IMR-90 (cell line): Measurements from ENCODE around the gene MBNL3. TPM values are rescaled to one million over a fixed set of nuclear protein-coding genes. Genes with fewer than 3 reads are reported as not detected.

Source experiments
- ATAC-seq: fragments of 200-7000 bp; cut with Tn5 transposase; 2 replicates; pipeline ENCODE4 v1.9.1; 2020; ENCODE audit warnings: low read depth, mild to moderate bottlenecking, moderate library complexity
- BruUV-seq: library from RNA; stranded (reverse); fragments of 400-500 nt; replicated peaks from 2 replicates; lab custom pipeline; 2021; lab: Mats Ljungman, UMichigan
- CTCF ChIA-PET: fragments of 300-600 bp; formaldehyde crosslinking; extraction: SDS; loops from one replicate; lab custom pipeline; 2021; ENCODE audit warnings: antibody characterized with exemption; lab: Yijun Ruan, JAX
- POLR2A ChIA-PET: fragments of 300-600 bp; sonication (Branson Sonifier 250); formaldehyde crosslinking; loops from one replicate; lab custom pipeline; 2022; ENCODE audit warnings: antibody characterized with exemption; ENCODE audit not compliant: unreplicated experiment; lab: Charles Lee
- DNase-seq: peaks from one replicate; pipeline ENCODE4 v3.0.0; 2013
- H2AFZ ChIP-seq: replicated peaks from 2 replicates; pipeline ENCODE3; 2013; ENCODE audit warnings: low read length, mild to moderate bottlenecking; ENCODE audit not compliant: poor library complexity
- H2AK5ac ChIP-seq: 2 replicates; pipeline ENCODE4 v1.6.1; 2013; ENCODE audit warnings: low read depth, low read length, inconsistent platforms
- H2AK9ac ChIP-seq: replicated peaks from 2 replicates; pipeline ENCODE3; 2013; ENCODE audit warnings: mild to moderate bottlenecking, low read depth, low read length, moderate library complexity; ENCODE audit not compliant: poor library complexity
- H2BK120ac ChIP-seq: 2 replicates; pipeline ENCODE4 v1.6.1; 2013; ENCODE audit warnings: low read depth, low read length, inconsistent platforms
- H2BK15ac ChIP-seq: 3 replicates; pipeline ENCODE4 v1.6.1; 2013; ENCODE audit warnings: low read depth, low read length, inconsistent platforms
- H2BK20ac ChIP-seq: 2 replicates; pipeline ENCODE4 v1.6.1; 2013; ENCODE audit warnings: low read depth, mild to moderate bottlenecking, inconsistent platforms, low read length, moderate library complexity
- H2BK5ac ChIP-seq: 2 replicates; pipeline ENCODE4 v1.6.1; 2013; ENCODE audit warnings: mild to moderate bottlenecking, low read depth, low read length, inconsistent platforms; ENCODE audit not compliant: poor library complexity, severe bottlenecking
- H3K14ac ChIP-seq: replicated peaks from 2 replicates; pipeline ENCODE4 v1.6.1; 2013; ENCODE audit warnings: low read depth, low read length, inconsistent platforms
- H3K18ac ChIP-seq: 2 replicates; pipeline ENCODE4 v1.6.1; 2013; ENCODE audit warnings: low read depth, low read length, control low read depth
- H3K23ac ChIP-seq: 2 replicates; pipeline ENCODE4 v1.6.1; 2013; ENCODE audit warnings: low read depth, low read length, inconsistent platforms
- H3K27ac ChIP-seq: 2 replicates; pipeline ENCODE4 v1.5.1; 2013; ENCODE audit warnings: mild to moderate bottlenecking, control low read depth, low read length; ENCODE audit not compliant: insufficient read depth
- H3K27me3 ChIP-seq: 2 replicates; pipeline ENCODE4 v1.6.1; 2013; ENCODE audit warnings: low read length; ENCODE audit not compliant: control insufficient read depth, insufficient read depth
- H3K36me3 ChIP-seq: 2 replicates; pipeline ENCODE4 v1.6.1; 2013; ENCODE audit warnings: low read length, mixed read lengths; ENCODE audit not compliant: control insufficient read depth, insufficient read depth
- H3K4ac ChIP-seq: 2 replicates; pipeline ENCODE4 v1.6.1; 2013; ENCODE audit warnings: low read depth, low read length, inconsistent platforms
- H3K4me1 ChIP-seq: 2 replicates; pipeline ENCODE4 v1.6.1; 2013; ENCODE audit warnings: low read length, mixed read lengths; ENCODE audit not compliant: control insufficient read depth, insufficient read depth
- H3K4me2 ChIP-seq: 2 replicates; pipeline ENCODE4 v1.6.1; 2013; ENCODE audit warnings: low read depth, mild to moderate bottlenecking, control low read depth, low read length, moderate library complexity
- H3K4me3 ChIP-seq: 2 replicates; pipeline ENCODE4 v1.5.1; 2013; ENCODE audit warnings: low read depth, mild to moderate bottlenecking, control low read depth, low read length, moderate library complexity; ENCODE audit not compliant: insufficient read depth
- H3K56ac ChIP-seq: 2 replicates; pipeline ENCODE4 v1.6.1; 2013; ENCODE audit warnings: low read length, inconsistent platforms; ENCODE audit not compliant: insufficient read depth; ENCODE audit errors: extremely low read depth
- H3K79me1 ChIP-seq, 2 experiments: 2 replicates each; pipeline ENCODE4 v1.6.1; 2013; ENCODE audit warnings: low read length in 2 of 2, inconsistent platforms in 1 of 2, low read depth in 1 of 2
- H3K9ac ChIP-seq: 2 replicates; pipeline ENCODE4 v1.6.1; 2013; ENCODE audit warnings: low read depth, low read length, control low read depth
- H3K9me1 ChIP-seq: 2 replicates; pipeline ENCODE4 v1.6.1; 2013; ENCODE audit warnings: low read length, inconsistent platforms; ENCODE audit not compliant: insufficient read depth
- H3K9me3 ChIP-seq: 2 replicates; pipeline ENCODE4 v1.6.1; 2013; ENCODE audit warnings: low read length; ENCODE audit not compliant: control insufficient read depth, insufficient read depth
- H4K20me1 ChIP-seq: 2 replicates; pipeline ENCODE4 v1.6.1; 2013; ENCODE audit warnings: low read length, inconsistent platforms; ENCODE audit not compliant: insufficient read depth
- H4K5ac ChIP-seq: 2 replicates; pipeline ENCODE4 v1.6.1; 2013; ENCODE audit warnings: mild to moderate bottlenecking, low read depth, low read length, control low read depth
- H4K8ac ChIP-seq, 2 experiments: 2 replicates each; pipeline ENCODE4 v1.6.1; 2013; ENCODE audit warnings: low read depth in 2 of 2, low read length in 2 of 2, control low read depth in 1 of 2, inconsistent platforms in 1 of 2
- H4K91ac ChIP-seq: 2 replicates; pipeline ENCODE4 v1.6.1; 2013; ENCODE audit warnings: low read depth, low read length, inconsistent platforms; ENCODE audit not compliant: insufficient read depth
- BHLHE40 ChIP-seq: fragments of 150-350 bp; IDR thresholded peaks from 2 replicates; pipeline ENCODE4 v1.6.1; 2016; ENCODE audit warnings: mild to moderate bottlenecking, low read depth, low read length
- CEBPB ChIP-seq: IDR thresholded peaks from 2 replicates; pipeline ENCODE4 v1.6.1; 2012; ENCODE audit warnings: low read depth, low read length, improper control_type of control experiment
- CHD1 ChIP-seq: IDR thresholded peaks from 2 replicates; pipeline ENCODE4 v1.6.1; 2012; ENCODE audit warnings: low read depth, low read length, improper control_type of control experiment
- FOS ChIP-seq: fragments of 150-350 bp; IDR thresholded peaks from 2 replicates; pipeline ENCODE4 v1.6.1; 2016; ENCODE audit warnings: low read depth, low read length
- MAFK ChIP-seq: IDR thresholded peaks from 2 replicates; pipeline ENCODE4 v1.6.1; 2012; ENCODE audit warnings: low read depth, low read length, improper control_type of control experiment
- MAZ ChIP-seq: IDR thresholded peaks from 2 replicates; pipeline ENCODE4 v1.6.1; 2012; ENCODE audit warnings: low read depth, mild to moderate bottlenecking, low read length, improper control_type of control experiment, moderate library complexity, borderline replicate concordance
- MXI1 ChIP-seq: IDR thresholded peaks from 2 replicates; pipeline ENCODE4 v1.6.1; 2012; ENCODE audit warnings: low read depth, mild to moderate bottlenecking, low read length, moderate library complexity, borderline replicate concordance
- NFE2L2 ChIP-seq: fragments of 150-350 bp; IDR thresholded peaks from 2 replicates; pipeline ENCODE4 v1.6.1; 2016; ENCODE audit warnings: low read depth, mild to moderate bottlenecking, low read length
- POLR2A ChIP-seq: IDR thresholded peaks from 2 replicates; pipeline ENCODE4 v1.6.1; 2012; ENCODE audit warnings: mild to moderate bottlenecking, low read depth, low read length
- RAD21 ChIP-seq: IDR thresholded peaks from 2 replicates; pipeline ENCODE4 v1.6.1; 2012; ENCODE audit warnings: low read length, improper control_type of control experiment
- RCOR1 ChIP-seq: IDR thresholded peaks from 2 replicates; pipeline ENCODE4 v1.6.1; 2012; ENCODE audit warnings: mild to moderate bottlenecking, low read length, improper control_type of control experiment; ENCODE audit not compliant: insufficient replicate concordance
- RFX5 ChIP-seq: IDR thresholded peaks from 2 replicates; pipeline ENCODE4 v1.8.0; 2012; ENCODE audit warnings: low read depth, mild to moderate bottlenecking, low read length, moderate library complexity
- SMC3 ChIP-seq: fragments of 150-350 bp; IDR thresholded peaks from 2 replicates; pipeline ENCODE4 v1.6.1; 2016; ENCODE audit warnings: low read depth, mild to moderate bottlenecking, antibody characterized with exemption, low read length, moderate library complexity
- WGBS, 2 experiments: methylation state at CpG; one replicate each; pipeline versions ENCODE4 v1.1.5 to v1.1.7; 2013; ENCODE audit warnings: missing lambda C conversion rate in 2 of 2; ENCODE audit not compliant: insufficient read length in 1 of 2; ENCODE audit errors: extremely low coverage in 2 of 2; 5-methylcytosine and 5-hydroxymethylcytosine counted together
- dilution Hi-C: fragments of 300-500 bp; cut with HindIII; formaldehyde crosslinking; loops from one replicate; pipeline ENCODE4 v1.14.3; 2018; ENCODE audit warnings: low sequenced_read_pairs; ENCODE audit not compliant: unreplicated experiment
- in situ Hi-C: fragments of 300-500 bp; cut with MboI; formaldehyde crosslinking; loops from 3 replicates; pipeline ENCODE4 v1.14.3; 2019; ENCODE audit warnings: low sequenced_read_pairs, inconsistent platforms, mixed read lengths
- intact Hi-C: fragments of 100-400 bp; cut with micrococcal nuclease; formaldehyde crosslinking; loops from 2 replicates; pipeline ENCODE4 v1.10.0; 2022
- polyA plus RNA-seq, 3 experiments: library from polyadenylated mRNA; depleted of rRNA; stranded (reverse); fragments of >200 nt; gene quantifications; 2 replicates each; pipeline ENCODE4 v1.2.3, GENCODE V29; 2012; ENCODE audit warnings: low replicate concordance in 1 of 3
- total RNA-seq: library from RNA; depleted of rRNA; stranded (reverse); fragments of >200 nt; gene quantifications from 2 replicates; pipeline ENCODE4 v1.2.3, GENCODE V29; 2012
- TF ChIP-seq, protein P1 (sequence below): fragments of 150-350 bp; IDR thresholded peaks from 2 replicates; pipeline ENCODE4 v1.6.1; 2016; ENCODE audit warnings: low read depth, mild to moderate bottlenecking, low read length, moderate library complexity, borderline replicate concordance
- TF ChIP-seq, protein P2 (sequence below): conservative IDR thresholded peaks from 2 replicates; pipeline ENCODE4 v1.5.1; 2012; ENCODE audit warnings: mild to moderate bottlenecking, low read depth, low read length, improper control_type of control experiment
- TF ChIP-seq, protein P3 (sequence below): fragments of 150-350 bp; IDR thresholded peaks from 2 replicates; pipeline ENCODE4 v1.6.1; 2017; ENCODE audit warnings: mild to moderate bottlenecking, antibody characterized with exemption, low read length, low read depth

The MBNL3 gene
- total and polyA plus RNA-seq, 2 of the 4 experiments (the other 2 are of a cell fraction) = 0.32 to 1.1 TPM

DNA sequence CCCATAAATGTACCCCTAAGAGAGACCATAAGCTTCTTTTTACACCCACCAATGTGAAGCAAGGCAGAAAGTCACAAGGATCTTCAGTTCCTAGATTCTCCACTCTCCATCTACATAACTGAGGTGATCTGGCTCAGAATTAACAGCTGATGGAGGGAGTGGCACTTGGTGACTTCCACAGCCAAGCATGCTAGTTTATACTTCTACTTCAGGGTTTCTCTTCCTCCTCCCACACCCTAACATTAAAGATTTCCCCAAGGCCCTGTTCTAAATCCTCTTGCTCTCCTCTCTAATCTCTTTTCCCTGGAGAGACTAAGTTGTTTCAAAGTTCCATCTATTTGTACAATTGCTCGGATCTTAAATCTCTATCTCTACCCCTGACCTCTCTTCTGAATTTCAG is 81.1 kb downstream of the MBNL3 start:
- intact Hi-C loops (no loop called here), in situ Hi-C loops (no loop called here), dilution Hi-C loops (no loop called here)
- Histone ChIP-seq H3K27me3 (peaks cover 3% of the 10 kb centered on the region), H3K4me2 (no peak overlapping the region), H4K91ac (no peak overlapping the region), H2BK5ac (no peak overlapping the region), H3K4me1 (no peaks in the 10 kb centered on the region), H3K23ac (no peak overlapping the region), H3K9me1 (no peaks in the 10 kb centered on the region), H3K79me1 (no peaks in the 10 kb centered on the region), H3K27ac (no peak overlapping the region), H3K14ac (no peak overlapping the region), H2AK9ac (no peak overlapping the region), H3K36me3 (no peaks in the 10 kb centered on the region), H2BK120ac (no peak overlapping the region), H3K9me3 (no peaks in the 10 kb centered on the region), H4K20me1 (no peaks in the 10 kb centered on the region), H3K4ac (no peak overlapping the region), H2BK15ac (no peak overlapping the region), H3K9ac (no peak overlapping the region), H2BK20ac (no peak overlapping the region), H3K4me3 (no peak overlapping the region), H3K18ac (no peak overlapping the region), H2AFZ (no peak overlapping the region), H4K8ac (no peak overlapping the region), H4K5ac (no peak overlapping the region), H3K56ac (no peak overlapping the region), H2AK5ac (no peak overlapping the region)
- ChIA-PET CTCF (no interaction called here), POLR2A (interaction anchor here (0.6 kb wide), 1 partner anchor 203 kb away, joined by 9 read pairs; no protein-coding TSS in a partner anchor)
- no peak for TF ChIP-seq POLR2A
- no peak for TF ChIP-seq MXI1
- TF ChIP-seq SMC3 = no peak
- TF ChIP-seq, protein P1, sequence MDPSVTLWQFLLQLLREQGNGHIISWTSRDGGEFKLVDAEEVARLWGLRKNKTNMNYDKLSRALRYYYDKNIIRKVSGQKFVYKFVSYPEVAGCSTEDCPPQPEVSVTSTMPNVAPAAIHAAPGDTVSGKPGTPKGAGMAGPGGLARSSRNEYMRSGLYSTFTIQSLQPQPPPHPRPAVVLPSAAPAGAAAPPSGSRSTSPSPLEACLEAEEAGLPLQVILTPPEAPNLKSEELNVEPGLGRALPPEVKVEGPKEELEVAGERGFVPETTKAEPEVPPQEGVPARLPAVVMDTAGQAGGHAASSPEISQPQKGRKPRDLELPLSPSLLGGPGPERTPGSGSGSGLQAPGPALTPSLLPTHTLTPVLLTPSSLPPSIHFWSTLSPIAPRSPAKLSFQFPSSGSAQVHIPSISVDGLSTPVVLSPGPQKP = no peak
- no peak for TF ChIP-seq MAFK
- TF ChIP-seq CEBPB = no peak
- TF ChIP-seq RCOR1 = no peak
- no peak for TF ChIP-seq FOS
- TF ChIP-seq RAD21 = no peak
- TF ChIP-seq NFE2L2 = no peak
- TF ChIP-seq, protein P2, sequence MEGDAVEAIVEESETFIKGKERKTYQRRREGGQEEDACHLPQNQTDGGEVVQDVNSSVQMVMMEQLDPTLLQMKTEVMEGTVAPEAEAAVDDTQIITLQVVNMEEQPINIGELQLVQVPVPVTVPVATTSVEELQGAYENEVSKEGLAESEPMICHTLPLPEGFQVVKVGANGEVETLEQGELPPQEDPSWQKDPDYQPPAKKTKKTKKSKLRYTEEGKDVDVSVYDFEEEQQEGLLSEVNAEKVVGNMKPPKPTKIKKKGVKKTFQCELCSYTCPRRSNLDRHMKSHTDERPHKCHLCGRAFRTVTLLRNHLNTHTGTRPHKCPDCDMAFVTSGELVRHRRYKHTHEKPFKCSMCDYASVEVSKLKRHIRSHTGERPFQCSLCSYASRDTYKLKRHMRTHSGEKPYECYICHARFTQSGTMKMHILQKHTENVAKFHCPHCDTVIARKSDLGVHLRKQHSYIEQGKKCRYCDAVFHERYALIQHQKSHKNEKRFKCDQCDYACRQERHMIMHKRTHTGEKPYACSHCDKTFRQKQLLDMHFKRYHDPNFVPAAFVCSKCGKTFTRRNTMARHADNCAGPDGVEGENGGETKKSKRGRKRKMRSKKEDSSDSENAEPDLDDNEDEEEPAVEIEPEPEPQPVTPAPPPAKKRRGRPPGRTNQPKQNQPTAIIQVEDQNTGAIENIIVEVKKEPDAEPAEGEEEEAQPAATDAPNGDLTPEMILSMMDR = no peak
- no peak for TF ChIP-seq BHLHE40
- TF ChIP-seq MAZ = no peak
- no peak for TF ChIP-seq RFX5
- TF ChIP-seq, protein P3, sequence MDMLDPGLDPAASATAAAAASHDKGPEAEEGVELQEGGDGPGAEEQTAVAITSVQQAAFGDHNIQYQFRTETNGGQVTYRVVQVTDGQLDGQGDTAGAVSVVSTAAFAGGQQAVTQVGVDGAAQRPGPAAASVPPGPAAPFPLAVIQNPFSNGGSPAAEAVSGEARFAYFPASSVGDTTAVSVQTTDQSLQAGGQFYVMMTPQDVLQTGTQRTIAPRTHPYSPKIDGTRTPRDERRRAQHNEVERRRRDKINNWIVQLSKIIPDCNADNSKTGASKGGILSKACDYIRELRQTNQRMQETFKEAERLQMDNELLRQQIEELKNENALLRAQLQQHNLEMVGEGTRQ = no peak
- no peak for TF ChIP-seq CHD1
- no peak for DNase-seq
- ATAC-seq = no peak
- BruUV-seq = no TSS peak
- WGBS, 2 experiments = no CpG with 5 or more reads among the region's 1 CpG
